Ovary (tissue), 9 donors: ENCODE data around the gene SALL1. TPM values are rescaled to one million over a fixed set of nuclear protein-coding genes. Genes with fewer than 3 reads are reported as not detected.

Experiments used
- DNase-seq, 5 donors: peaks; one replicate each; pipeline ENCODE4 v3.0.0-alpha.2; 2019 to 2020
- H3K27ac ChIP-seq, 2 donors: fragments of 200-600 bp; one replicate each; pipeline versions ENCODE4 v1.5.1 to v1.8.0; 2019 to 2022
- H3K27me3 ChIP-seq: fragments of 200-600 bp; one replicate; pipeline ENCODE4 v1.8.0; 2022
- H3K36me3 ChIP-seq: fragments of 200-600 bp; sonication (generic); one replicate; pipeline ENCODE4 v1.5.1; 2019
- H3K4me1 ChIP-seq: one replicate; pipeline ENCODE4 v1.8.1; 2013; ENCODE audit warnings: mild to moderate bottlenecking, moderate library complexity; ENCODE audit not compliant: insufficient read depth
- H3K4me3 ChIP-seq: fragments of 200-600 bp; sonication (generic); one replicate; pipeline ENCODE4 v1.5.1; 2017
- H3K9me3 ChIP-seq, 2 donors: fragments of 200-600 bp in 1 of 2; sonication (generic) in 1 of 2; one replicate each; pipeline versions ENCODE4 v1.5.1 to v1.8.1; 2013 to 2019; ENCODE audit warnings: mild to moderate bottlenecking in 1 of 2, moderate library complexity in 1 of 2
- CTCF ChIP-seq, 3 donors: fragments of 450-650 bp in 2 of 3; fragments of 200-600 bp in 1 of 3; IDR thresholded peaks; one replicate each; pipeline versions ENCODE4 v1.5.1 to v1.8.0; 2016 to 2022; ENCODE audit warnings: antibody characterized with exemption in 3 of 3, mild to moderate bottlenecking in 1 of 3
- EP300 ChIP-seq: sonication (generic); formaldehyde crosslinking; IDR thresholded peaks from one replicate; pipeline ENCODE4 v1.6.1; 2017; ENCODE audit warnings: antibody characterized with exemption
- POLR2A ChIP-seq: fragments of 450-650 bp; IDR thresholded peaks from one replicate; pipeline ENCODE4 v1.6.1; 2017; ENCODE audit warnings: antibody characterized with exemption, mild to moderate bottlenecking, moderate library complexity
- WGBS, 3 donors: extraction: QIAGEN DNeasy Blood & Tissue Kit in 1 of 3; methylation state at CpG; one replicate each; pipeline versions ENCODE4 v1.1.5 to v1.1.7; 2013 to 2017; 5-methylcytosine and 5-hydroxymethylcytosine counted together
- intact Hi-C, 4 donors: fragments of 100-400 bp; cut with DNase I; formaldehyde crosslinking; loops; one replicate each; pipeline versions ENCODE4 v1.11.0 to v1.15.1; 2022 to 2023
- polyA plus RNA-seq, 2 donors: library from polyadenylated mRNA; stranded (reverse); fragments of 200-250 nt in 1 of 2; fragments of 350-450 nt in 1 of 2; fragmentation: Illumina TruSeq in 1 of 2; extraction: RNeasy Lipid Tissue Mini Kit (QIAGEN cat#74804) in 1 of 2; gene quantifications; one replicate each; pipeline ENCODE4 v1.2.3, GENCODE V29; 2013 to 2014
- total RNA-seq, 7 donors: library from RNA; depleted of rRNA in 2 of 7; stranded (reverse); fragments of >200 nt in 2 of 7; fragmentation: NEBNext Ultra II Directional in 3 of 7; extraction: Animal tissue kit (Norgen Biotek cat#: 25700) in 3 of 7; gene quantifications; one replicate each; pipeline versions ENCODE4 v1.1.0 to v1.2.4, GENCODE V29; 2016 to 2023
- donor health status: DM: no; HTN: no; CAD: no; lungs with moderate emphysema.
- donor health status: DM: no; HTN: no; CAD: no.
- donor health status: Bipolar disorder and iron deficiency.
- donor health status: DM: yes; HTN: yes; CAD: no.
- donor health status: DM: no; HTN: no; CAD: no.
- donor health status: DM: yes; HTN: yes; CAD: no.

The SALL1 gene
- total and polyA plus RNA-seq, 9 donors = 1.7 to 20.7 (median 4.0) TPM

- H3K4me3 ChIP-seq = no peak overlapping the region
- intact Hi-C loops = no loop called here
- H3K9me3 ChIP-seq = no peaks in the 10 kb centered on the region
- no peak for DNase-seq
- no peaks in the 10 kb centered on the region for H3K4me1 ChIP-seq
- WGBS, 3 donors = 15 to 17% (median 16%) methylated on average over 32 to 44 of the region's 44 CpGs
- no peaks in the 10 kb centered on the region for H3K36me3 ChIP-seq
- H3K27me3 ChIP-seq = no peaks in the 10 kb centered on the region
- no peak for TF ChIP-seq POLR2A
- TF ChIP-seq CTCF (IDR thresholded peaks at IDR 0.05) = no peak
- no peak for TF ChIP-seq EP300
- no peak overlapping the region for H3K27ac ChIP-seq
These were observed 16.7 kb downstream of the SALL1 start for GRCh38 chr16:51134269-51134812.

- DNase-seq = no peak
- WGBS, 3 donors = 19 to 39% (median 38%) methylated on average over 12 of the region's 12 CpGs
- H3K27me3 ChIP-seq = no peaks in the 10 kb centered on the region
- no peak overlapping the region for H3K27ac ChIP-seq
- TF ChIP-seq CTCF (IDR thresholded peaks at IDR 0.05) (no peak), EP300 (no peak), POLR2A (no peak)
- H3K9me3 ChIP-seq = no peaks in the 10 kb centered on the region
- H3K4me3 ChIP-seq = no peak overlapping the region
- no peaks in the 10 kb centered on the region for H3K36me3 ChIP-seq
- H3K4me1 ChIP-seq = no peaks in the 10 kb centered on the region
- intact Hi-C loops = no loop called here
These were observed 17.4 kb downstream of the SALL1 start for GRCh38 chr16:51133688-51134087.

DNA sequence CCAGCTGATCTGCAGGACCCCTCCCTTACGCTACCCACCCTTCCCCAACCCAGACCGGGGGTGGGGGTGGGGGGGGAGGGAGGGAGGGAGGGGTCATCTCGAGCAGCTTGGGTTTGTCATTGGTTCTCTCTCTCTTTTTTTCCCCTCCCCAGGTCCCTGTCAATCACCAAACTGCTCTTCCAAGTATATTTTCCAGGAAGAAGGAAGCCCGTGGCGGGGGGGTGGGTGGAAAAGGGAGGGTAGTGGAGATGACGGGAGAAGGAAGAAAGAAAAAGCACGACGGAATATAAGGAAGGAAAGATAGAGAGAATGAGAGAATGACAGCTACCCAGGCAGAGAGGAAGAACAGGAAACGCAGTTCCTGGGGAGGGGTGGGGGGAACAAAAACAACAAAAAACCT lies 17.9 kb downstream of the SALL1 start:
- no peaks in the 10 kb centered on the region for H3K36me3 ChIP-seq
- intact Hi-C loops = no loop called here
- H3K4me1 ChIP-seq = no peaks in the 10 kb centered on the region
- H3K4me3 ChIP-seq = no peak overlapping the region
- H3K9me3 ChIP-seq = no peaks in the 10 kb centered on the region
- no peaks in the 10 kb centered on the region for H3K27me3 ChIP-seq
- TF ChIP-seq EP300 (no peak), CTCF (IDR thresholded peaks at IDR 0.05) (no peak), POLR2A (no peak)
- no peak for DNase-seq
- 19 to 22% (median 19%) methylated on average over 9 of the region's 9 CpGs for WGBS, 3 donors
- no peak overlapping the region for H3K27ac ChIP-seq

DNA sequence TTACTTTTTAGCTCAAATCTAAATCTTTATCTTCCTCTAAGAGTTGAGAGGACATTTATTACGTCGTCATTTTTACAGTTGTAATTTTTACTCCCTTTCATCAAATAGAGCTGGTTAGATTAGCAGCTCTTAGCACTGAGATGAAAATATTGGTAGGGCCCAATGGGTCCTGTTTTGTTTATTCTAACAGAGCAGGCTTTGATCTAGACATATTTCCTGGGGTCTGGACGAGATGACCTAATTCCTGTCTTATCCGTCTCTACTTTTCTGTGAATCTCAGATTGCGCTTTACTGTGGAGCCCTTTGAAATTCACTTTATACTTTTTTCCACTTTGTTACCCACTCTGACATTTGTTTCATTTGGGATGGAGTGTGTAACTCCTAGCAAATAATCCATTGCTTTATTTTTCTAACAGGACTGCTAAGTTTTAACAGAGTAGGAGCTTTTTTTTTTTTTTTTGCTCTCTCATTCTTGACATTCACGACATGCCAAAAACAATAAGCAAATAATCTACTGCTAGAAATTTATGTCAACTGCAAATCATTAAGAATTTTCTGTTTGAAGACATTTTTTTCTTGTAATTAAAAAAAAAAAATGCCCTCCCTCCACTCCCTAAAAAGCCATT lies 18.5 kb downstream of the SALL1 start:
- Histone ChIP-seq H3K4me1 (no peaks in the 10 kb centered on the region), H3K36me3 (no peaks in the 10 kb centered on the region), H3K27ac (no peak overlapping the region), H3K27me3 (no peaks in the 10 kb centered on the region), H3K4me3 (no peak overlapping the region), H3K9me3 (no peaks in the 10 kb centered on the region)
- no peak for DNase-seq
- 74 to 76% (median 74%) methylated on average over 6 of the region's 6 CpGs for WGBS, 3 donors
- intact Hi-C loops = no loop called here
- TF ChIP-seq CTCF (IDR thresholded peaks at IDR 0.05) = no peak
- TF ChIP-seq POLR2A = no peak
- TF ChIP-seq EP300 = no peak
